PC-9 (cell line): ENCODE data around the gene TTC13.

ENCODE experiments used
- CTCF ChIP-seq: fragments of 200-600 bp; sonication (generic); conservative IDR thresholded peaks from 2 replicates; pipeline ENCODE4 v1.6.1; 2017; ENCODE audit warnings: mixed run types, antibody characterized with exemption, mild to moderate bottlenecking, moderate library complexity
- EZH2 ChIP-seq: fragments of 200-600 bp; sonication (generic); IDR thresholded peaks from 2 replicates; pipeline ENCODE4 v1.8.0; 2017; ENCODE audit warnings: antibody characterized with exemption, low read depth

GRCh38 chr1:230883967-230884366, 94.7 kb downstream of the TTC13 start:
- TF ChIP-seq EZH2 (no peak), CTCF (no peak)
